Stomach (tissue), 9 donors: Measurements from ENCODE around the gene GPR139. TPM values are rescaled to one million over a fixed set of nuclear protein-coding genes. Genes with fewer than 3 reads are reported as not detected.

ENCODE experiments used
- DNase-seq, 2 donors: peaks; one replicate each; pipeline versions ENCODE4 v3.0.0 to v3.0.0-alpha.2; 2013 to 2019
- H3K27ac ChIP-seq, 5 donors: fragments of 200-600 bp in 4 of 5; sonication (generic) in 4 of 5; one replicate each; pipeline ENCODE4 v1.5.1; 2013 to 2019; ENCODE audit warnings: mild to moderate bottlenecking in 1 of 5, moderate library complexity in 1 of 5
- H3K27me3 ChIP-seq, 3 donors: fragments of 200-600 bp; sonication (generic); one replicate each; pipeline ENCODE4 v1.5.1; 2017 to 2019; ENCODE audit warnings: mixed run types in 1 of 3
- H3K36me3 ChIP-seq, 4 donors: fragments of 200-600 bp; sonication (generic); 1 replicate in 3 of 4; 2 replicates in 1 of 4; pipeline ENCODE4 v1.5.1; 2016 to 2019
- H3K4me1 ChIP-seq, 4 donors: fragments of 200-600 bp; sonication (generic); one replicate each; pipeline ENCODE4 v1.5.1; 2016 to 2019
- H3K4me3 ChIP-seq, 4 donors: fragments of 200-600 bp; sonication (generic) in 3 of 4; one replicate each; pipeline ENCODE4 v1.5.1; 2016 to 2019; ENCODE audit warnings: mild to moderate bottlenecking in 1 of 4
- H3K9me3 ChIP-seq, 4 donors: fragments of 200-600 bp; sonication (generic); one replicate each; pipeline ENCODE4 v1.5.1; 2016 to 2019
- EP300 ChIP-seq: sonication (generic); formaldehyde crosslinking; IDR thresholded peaks from one replicate; pipeline ENCODE4 v1.6.1; 2017; ENCODE audit warnings: antibody characterized with exemption
- POLR2A ChIP-seq, 4 donors: fragments of 450-650 bp; IDR thresholded peaks; one replicate each; pipeline ENCODE4 v1.6.1; 2016; ENCODE audit warnings: antibody characterized with exemption in 4 of 4, control low read depth in 2 of 4, mild to moderate bottlenecking in 1 of 4, moderate library complexity in 1 of 4
- POLR2AphosphoS5 ChIP-seq, 3 donors: sonication (generic); formaldehyde crosslinking; IDR thresholded peaks; one replicate each; pipeline ENCODE4 v1.6.1; 2016; ENCODE audit warnings: antibody characterized with exemption in 3 of 3
- WGBS, 5 donors: extraction: QIAGEN DNeasy Blood & Tissue Kit in 3 of 5; methylation state at CpG; one replicate each; pipeline versions ENCODE4 v1.1.5 to v1.1.7; 2013 to 2018; 5-methylcytosine and 5-hydroxymethylcytosine counted together
- intact Hi-C: fragments of 100-400 bp; cut with DNase I; formaldehyde crosslinking; loops from one replicate; pipeline ENCODE4 v1.15.1; 2023; ENCODE audit warnings: low total_unique reads
- polyA plus RNA-seq, 3 donors: library from polyadenylated mRNA; stranded (reverse); fragments of 200-250 nt; gene quantifications; one replicate each; pipeline ENCODE4 v1.2.3, GENCODE V29; 2013
- total RNA-seq, 5 donors: library from RNA; depleted of rRNA; stranded (reverse); fragments of >200 nt; gene quantifications; one replicate each; pipeline versions ENCODE4 v1.1.0 to v1.2.3, GENCODE V29; 2014 to 2016
- TF ChIP-seq, protein P1 (sequence below), 7 experiments: fragments of 450-650 bp in 4 of 7; fragments of 200-600 bp in 3 of 7; sonication (generic) in 3 of 7; IDR thresholded peaks; one replicate each; pipeline ENCODE4 v1.5.1; 2016 to 2019; ENCODE audit warnings: antibody characterized with exemption in 7 of 7, control low read depth in 2 of 7, mild to moderate bottlenecking in 1 of 7
- donor health status: healthy with polysubstance abuse.
- donor health status: Bipolar disorder and iron deficiency.
- donor health status: healthy.

Gene GPR139
- total and polyA plus RNA-seq, 8 donors: not detected

DNA sequence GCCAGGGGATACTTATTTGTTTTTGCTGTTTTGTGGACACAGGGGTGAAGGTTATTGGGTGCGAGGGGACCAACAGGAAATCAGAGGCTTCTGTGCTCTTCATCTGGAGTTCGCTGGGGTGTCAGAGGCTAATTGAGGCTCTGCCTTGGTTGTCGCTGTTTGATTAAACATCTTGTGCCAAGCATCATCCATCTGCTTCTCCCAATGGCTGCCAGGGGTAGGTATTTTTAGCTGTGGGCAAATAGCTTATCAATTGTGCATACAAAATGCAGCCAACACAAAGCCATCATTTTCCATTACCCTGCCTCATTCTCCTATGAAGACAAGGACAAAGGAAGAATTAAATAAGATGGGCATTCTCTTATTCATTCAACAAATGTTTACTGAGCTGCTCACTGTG, 27.8 kb downstream of the GPR139 start:
- 43 to 80% (median 63%) methylated on average over 3 of the region's 3 CpGs for WGBS, 5 donors
- TF ChIP-seq POLR2AphosphoS5 (IDR thresholded peaks at IDR 0.05) (no peak), EP300 (no peak), POLR2A (IDR thresholded peaks at IDR 0.05) (no peak)
- TF ChIP-seq, protein P1, sequence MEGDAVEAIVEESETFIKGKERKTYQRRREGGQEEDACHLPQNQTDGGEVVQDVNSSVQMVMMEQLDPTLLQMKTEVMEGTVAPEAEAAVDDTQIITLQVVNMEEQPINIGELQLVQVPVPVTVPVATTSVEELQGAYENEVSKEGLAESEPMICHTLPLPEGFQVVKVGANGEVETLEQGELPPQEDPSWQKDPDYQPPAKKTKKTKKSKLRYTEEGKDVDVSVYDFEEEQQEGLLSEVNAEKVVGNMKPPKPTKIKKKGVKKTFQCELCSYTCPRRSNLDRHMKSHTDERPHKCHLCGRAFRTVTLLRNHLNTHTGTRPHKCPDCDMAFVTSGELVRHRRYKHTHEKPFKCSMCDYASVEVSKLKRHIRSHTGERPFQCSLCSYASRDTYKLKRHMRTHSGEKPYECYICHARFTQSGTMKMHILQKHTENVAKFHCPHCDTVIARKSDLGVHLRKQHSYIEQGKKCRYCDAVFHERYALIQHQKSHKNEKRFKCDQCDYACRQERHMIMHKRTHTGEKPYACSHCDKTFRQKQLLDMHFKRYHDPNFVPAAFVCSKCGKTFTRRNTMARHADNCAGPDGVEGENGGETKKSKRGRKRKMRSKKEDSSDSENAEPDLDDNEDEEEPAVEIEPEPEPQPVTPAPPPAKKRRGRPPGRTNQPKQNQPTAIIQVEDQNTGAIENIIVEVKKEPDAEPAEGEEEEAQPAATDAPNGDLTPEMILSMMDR (IDR thresholded peaks at IDR 0.05): no peak
- H3K27me3 ChIP-seq: no peaks in the 10 kb centered on the region
- no peaks in the 10 kb centered on the region for H3K4me1 ChIP-seq
- H3K9me3 ChIP-seq: no peaks in the 10 kb centered on the region
- H3K4me3 ChIP-seq: no peak overlapping the region
- no peak for DNase-seq
- intact Hi-C loops: no loop called here
- H3K27ac ChIP-seq: no peak overlapping the region
- no peaks in the 10 kb centered on the region for H3K36me3 ChIP-seq

DNA sequence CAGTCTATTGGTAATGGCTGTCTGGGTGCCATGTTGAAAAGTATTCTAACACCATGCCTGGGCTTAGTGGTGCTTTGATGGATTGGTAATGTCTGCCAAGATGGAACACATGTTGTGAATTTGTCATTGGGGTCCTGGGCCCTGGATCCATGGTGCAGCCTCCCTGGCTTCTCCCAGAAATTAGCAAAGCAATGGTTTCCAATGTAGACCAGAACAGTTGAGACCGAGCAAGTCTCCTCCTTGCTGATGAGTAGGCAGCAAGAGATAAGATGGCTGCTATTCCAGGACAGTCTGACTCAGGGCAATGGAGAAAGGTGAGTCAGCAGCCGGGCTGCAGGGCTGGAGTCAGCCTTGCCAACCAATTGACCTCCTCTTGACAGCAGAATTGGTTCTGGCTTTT, 30.8 kb downstream of the GPR139 start:
- Histone ChIP-seq H3K4me3 (no peak overlapping the region), H3K27ac (no peak overlapping the region), H3K36me3 (no peaks in the 10 kb centered on the region), H3K4me1 (no peaks in the 10 kb centered on the region), H3K9me3 (peaks cover 0 to 7% (median 2%) of the 10 kb centered on the region in 4 donors), H3K27me3 (peaks cover 0 to 5% (median 4%) of the 10 kb centered on the region in 3 donors)
- WGBS, 5 donors: 71 to 83% (median 81%) methylated on average over 2 of the region's 2 CpGs
- intact Hi-C loops: no loop called here
- TF ChIP-seq, protein P1 (IDR thresholded peaks at IDR 0.05): no peak
- TF ChIP-seq POLR2AphosphoS5 (IDR thresholded peaks at IDR 0.05): no peak
- no peak for TF ChIP-seq POLR2A (IDR thresholded peaks at IDR 0.05)
- TF ChIP-seq EP300: no peak
- no peak for DNase-seq

DNA sequence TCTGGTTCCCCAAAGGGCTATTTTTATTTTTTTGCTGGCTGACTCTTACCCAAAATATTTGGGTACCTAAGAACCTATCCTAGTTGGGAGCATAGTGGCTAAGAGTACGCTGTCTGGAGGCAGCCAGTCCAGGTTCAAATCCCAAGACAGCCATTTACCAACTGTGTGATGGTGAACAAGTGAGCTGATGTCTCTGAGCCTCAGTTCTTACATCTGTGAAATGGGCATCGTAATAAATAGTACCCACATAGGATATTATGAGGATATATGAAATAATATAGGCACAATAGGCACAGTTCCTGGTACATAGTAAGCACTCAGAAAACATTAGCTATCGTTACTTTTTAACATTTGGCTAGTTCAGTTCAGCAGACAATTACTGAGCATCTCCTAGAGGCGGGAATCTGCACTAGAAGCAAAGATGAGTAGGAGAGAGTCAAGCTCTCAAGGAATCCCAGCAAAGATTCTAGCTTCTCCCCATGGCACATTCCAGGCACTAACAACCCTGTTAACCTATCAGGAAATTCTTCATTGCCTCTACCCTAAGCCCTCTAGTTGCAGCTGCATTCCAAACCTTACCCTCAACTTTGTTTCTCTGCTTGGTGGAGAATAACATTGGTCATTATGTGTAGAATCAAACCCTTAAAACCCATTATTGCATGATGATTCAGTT, 31.6 kb downstream of the GPR139 start:
- H3K36me3 ChIP-seq: no peaks in the 10 kb centered on the region
- no peaks in the 10 kb centered on the region for H3K4me1 ChIP-seq
- TF ChIP-seq POLR2A (IDR thresholded peaks at IDR 0.05) (no peak), POLR2AphosphoS5 (IDR thresholded peaks at IDR 0.05) (no peak), EP300 (no peak)
- TF ChIP-seq, protein P1 (IDR thresholded peaks at IDR 0.05): no peak
- no peak overlapping the region for H3K27ac ChIP-seq
- intact Hi-C loops: no loop called here
- peaks cover 0 to 7% (median 2%) of the 10 kb centered on the region in 4 donors for H3K9me3 ChIP-seq
- H3K4me3 ChIP-seq: no peak overlapping the region
- WGBS, 5 donors: 74 to 81% (median 78%) methylated on average over 4 of the region's 4 CpGs
- H3K27me3 ChIP-seq: peaks cover 0 to 5% (median 4%) of the 10 kb centered on the region in 3 donors
- DNase-seq: no peak

DNA sequence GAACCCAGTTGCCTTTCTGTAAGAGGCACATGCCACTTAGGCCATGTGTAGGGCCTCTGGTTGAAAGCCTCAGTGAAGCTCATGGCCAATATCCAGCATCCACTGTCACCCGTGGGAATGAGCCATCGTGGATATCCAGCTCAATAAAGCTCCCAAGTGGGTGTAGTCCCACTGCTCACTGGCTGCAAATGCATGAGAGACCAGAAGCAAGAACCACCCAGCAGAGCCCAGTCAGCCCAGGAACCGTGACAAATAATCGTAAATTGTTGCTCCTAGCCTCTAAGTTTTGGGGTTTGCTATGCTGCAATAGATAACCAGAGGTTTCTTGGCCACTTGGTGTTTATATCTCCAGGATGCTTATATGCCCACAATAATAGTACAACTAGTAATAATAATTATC, 33.7 kb downstream of the GPR139 start:
- H3K9me3 ChIP-seq: peaks cover 0 to 7% (median 2%) of the 10 kb centered on the region in 4 donors
- peaks cover 0 to 5% (median 4%) of the 10 kb centered on the region in 3 donors for H3K27me3 ChIP-seq
- no peak overlapping the region for H3K27ac ChIP-seq
- H3K36me3 ChIP-seq: no peaks in the 10 kb centered on the region
- no peak for DNase-seq
- WGBS, 5 donors: 65 to 96% (median 71%) methylated on average over 4 of the region's 4 CpGs
- H3K4me1 ChIP-seq: no peaks in the 10 kb centered on the region
- TF ChIP-seq EP300: no peak
- TF ChIP-seq, protein P1 (IDR thresholded peaks at IDR 0.05): no peak
- intact Hi-C loops: no loop called here
- no peak overlapping the region for H3K4me3 ChIP-seq
